ENCODE measurements around the gene FBXL7. TPM values are rescaled to one million over a fixed set of nuclear protein-coding genes. Genes with fewer than 3 reads are reported as not detected.

The FBXL7 gene
- total RNA-seq, 2 experiments from 2014 or later: not detected

DNA sequence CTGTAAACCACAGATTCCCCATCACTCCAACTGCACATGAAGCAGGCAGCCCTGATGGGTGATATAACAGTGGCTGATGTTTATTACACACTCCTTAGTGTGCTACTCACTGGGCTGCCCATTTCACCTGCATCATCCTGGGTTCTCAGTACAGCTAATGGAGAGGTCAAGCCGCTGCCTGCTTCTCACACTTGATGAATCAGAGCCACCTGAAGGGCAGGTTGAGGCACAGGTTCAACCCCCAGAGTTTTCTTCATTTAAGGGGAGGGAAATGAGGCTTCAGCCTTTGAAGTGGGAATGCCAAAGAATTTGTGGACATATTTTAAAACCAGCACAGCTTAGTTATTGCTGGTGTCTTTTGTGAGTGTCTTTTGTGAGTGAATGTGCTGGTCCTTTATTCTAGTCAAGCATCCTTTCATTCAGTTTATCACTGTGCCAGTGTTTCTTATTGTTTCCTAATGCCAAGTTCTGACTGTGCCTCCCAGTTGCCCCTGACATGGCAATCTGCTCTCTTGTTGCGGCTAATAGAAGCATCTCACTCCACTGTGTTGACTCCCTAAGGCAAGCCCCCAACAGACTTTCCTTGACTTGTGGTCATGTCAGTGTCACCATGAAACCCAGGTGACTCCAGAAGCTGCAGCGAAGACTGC lies 109.2 kb downstream of the FBXL7 start:
- no peaks in the 10 kb centered on the region for H3K4me1 Mint-ChIP-seq (ENCODE audit: low read depth)
- ChIA-PET CTCF (no interaction called here), POLR2A (no interaction called here)
- ATAC-seq (no peak), DNase-seq (no peak)
- no peaks in the 10 kb centered on the region for H3K27me3 Mint-ChIP-seq
- no peaks in the 10 kb centered on the region for H3K36me3 Mint-ChIP-seq (ENCODE audit: low read depth)
- no peak for TF ChIP-seq CTCF (IDR thresholded peaks at IDR 0.05)
- no peak overlapping the region for H3K27ac Mint-ChIP-seq
- intact Hi-C loops (cut with micrococcal nuclease): no loop called here
- H3K4me3 Mint-ChIP-seq: no peak overlapping the region
- no peaks in the 10 kb centered on the region for H3K9me3 Mint-ChIP-seq

- peaks cover 2% of the 10 kb centered on the region for H3K9me3 Mint-ChIP-seq
- ChIA-PET CTCF (no interaction called here), POLR2A (no interaction called here)
- no peaks in the 10 kb centered on the region for H3K36me3 Mint-ChIP-seq (ENCODE audit: low read depth)
- H3K4me3 Mint-ChIP-seq: no peak overlapping the region
- intact Hi-C loops (cut with micrococcal nuclease): no loop called here
- DNase-seq (no peak), ATAC-seq (no peak)
- H3K27ac Mint-ChIP-seq: no peak overlapping the region
- no peak for TF ChIP-seq CTCF (IDR thresholded peaks at IDR 0.05)
- H3K4me1 Mint-ChIP-seq (ENCODE audit: low read depth): no peaks in the 10 kb centered on the region
- H3K27me3 Mint-ChIP-seq: no peaks in the 10 kb centered on the region
These were observed 110.2 kb downstream of the FBXL7 start for GRCh38 chr5:15610216-15610615.

DNA sequence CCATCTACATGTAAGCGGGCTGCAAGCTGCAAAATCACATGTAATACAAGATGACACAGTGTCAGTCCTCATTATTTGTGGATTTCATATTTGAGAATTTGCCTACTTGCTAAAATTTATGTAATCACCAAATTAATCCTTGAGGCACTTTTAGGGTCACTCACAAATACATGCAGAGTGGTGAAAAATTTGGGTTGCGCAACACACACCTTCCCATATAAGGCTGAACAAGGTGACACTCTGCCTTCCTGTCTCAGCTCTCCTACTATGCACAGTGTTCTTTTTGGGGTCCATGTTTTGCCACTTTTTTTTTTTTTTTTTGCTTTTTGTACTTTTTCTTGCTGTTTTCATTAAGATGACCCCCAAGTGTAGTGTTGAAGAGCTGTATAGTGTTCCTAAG lies 111.0 kb downstream of the FBXL7 start:
- ChIA-PET CTCF (no interaction called here), POLR2A (no interaction called here)
- Mint-ChIP-seq H3K27me3 (no peaks in the 10 kb centered on the region), H3K27ac (no peak overlapping the region), H3K4me3 (no peak overlapping the region), H3K4me1 (ENCODE audit: low read depth) (no peaks in the 10 kb centered on the region), H3K36me3 (ENCODE audit: low read depth) (no peaks in the 10 kb centered on the region), H3K9me3 (peaks cover 2% of the 10 kb centered on the region)
- TF ChIP-seq CTCF (IDR thresholded peaks at IDR 0.05): no peak
- intact Hi-C loops (cut with micrococcal nuclease): no loop called here
- no peak for DNase-seq
- ATAC-seq: no peak

DNA sequence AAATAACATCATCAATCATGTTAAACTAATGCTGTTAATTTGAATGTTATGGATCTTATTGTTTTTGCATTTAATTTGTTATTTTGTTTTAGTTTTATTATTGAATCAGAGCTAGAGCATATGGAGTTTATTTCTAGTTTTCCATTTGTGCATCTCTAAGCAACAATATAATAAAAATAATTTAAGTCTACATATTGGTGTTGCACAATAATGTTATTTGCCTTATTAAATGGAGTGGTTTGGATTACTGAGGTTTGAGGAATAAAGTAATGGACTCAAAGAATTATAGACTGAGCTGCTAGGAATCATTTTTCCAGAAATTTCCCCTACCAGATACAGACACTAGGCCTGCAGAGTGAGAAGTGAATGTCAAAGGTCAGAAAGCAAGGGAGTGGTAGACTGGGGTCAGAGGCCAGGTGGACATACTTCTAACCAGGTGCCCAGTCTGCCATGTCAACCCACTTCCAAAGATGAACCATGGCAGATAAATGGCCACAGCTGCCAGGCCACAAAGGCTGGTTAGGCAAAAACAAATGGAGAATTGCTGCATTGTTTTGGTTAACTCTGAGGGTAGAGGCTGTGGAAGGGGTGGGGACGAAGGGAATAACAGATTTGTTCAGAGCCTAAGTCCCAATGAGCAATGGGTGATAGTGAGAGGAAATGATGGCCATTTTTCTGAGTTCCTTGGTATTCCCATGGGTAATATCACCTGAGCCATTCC lies 113.1 kb downstream of the FBXL7 start:
- Mint-ChIP-seq H3K27me3 (no peaks in the 10 kb centered on the region), H3K4me3 (no peak overlapping the region), H3K4me1 (ENCODE audit: low read depth) (no peaks in the 10 kb centered on the region), H3K27ac (no peak overlapping the region), H3K9me3 (peaks cover 5% of the 10 kb centered on the region), H3K36me3 (ENCODE audit: low read depth) (no peaks in the 10 kb centered on the region)
- ATAC-seq (no peak), DNase-seq (no peak)
- intact Hi-C loops (cut with micrococcal nuclease): no loop called here
- POLR2A ChIA-PET: no interaction called here
- TF ChIP-seq CTCF (IDR thresholded peaks at IDR 0.05): no peak
- CTCF ChIA-PET: no interaction called here

GRCh38 chr5:15614679-15615078 lies 114.7 kb downstream of the FBXL7 start:
- intact Hi-C loops (cut with micrococcal nuclease): no loop called here
- no peak for DNase-seq
- no peaks in the 10 kb centered on the region for H3K4me1 Mint-ChIP-seq (ENCODE audit: low read depth)
- peaks cover 6% of the 10 kb centered on the region for H3K9me3 Mint-ChIP-seq
- H3K36me3 Mint-ChIP-seq (ENCODE audit: low read depth): no peaks in the 10 kb centered on the region
- ChIA-PET POLR2A (no interaction called here), CTCF (no interaction called here)
- H3K27me3 Mint-ChIP-seq: no peaks in the 10 kb centered on the region
- no peak for TF ChIP-seq CTCF (IDR thresholded peaks at IDR 0.05)
- no peak overlapping the region for H3K27ac Mint-ChIP-seq
- ATAC-seq: no peak
- H3K4me3 Mint-ChIP-seq: no peak overlapping the region
